Psoas muscle (tissue), 8 donors: ENCODE measurements around the gene ODC1. TPM values are rescaled to one million over a fixed set of nuclear protein-coding genes. Genes with fewer than 3 reads are reported as not detected.

Source experiments
- ATAC-seq, 4 donors: fragments of 200-7000 bp; cut with Tn5 transposase; one replicate each; pipeline ENCODE4 v1.9.1; 2020; ENCODE audit warnings: moderate library complexity in 3 of 4, mild to moderate bottlenecking in 2 of 4
- DNase-seq, 2 donors: peaks; one replicate each; pipeline ENCODE4 v3.0.0-alpha.2; 2020
- H3K27ac ChIP-seq: fragments of 200-600 bp; one replicate; pipeline ENCODE4 v1.8.0; 2022
- H3K27me3 ChIP-seq, 3 donors: fragments of 200-600 bp in 1 of 3; one replicate each; pipeline versions ENCODE4 v1.6.1 to v1.8.0; 2013 to 2022; ENCODE audit warnings: low read length in 2 of 3, mild to moderate bottlenecking in 2 of 3, moderate library complexity in 1 of 3; ENCODE audit not compliant: insufficient read depth in 3 of 3
- H3K36me3 ChIP-seq, 2 donors: fragments of 200-600 bp in 1 of 2; one replicate each; pipeline versions ENCODE4 v1.6.1 to v1.8.0; 2013 to 2022; ENCODE audit warnings: low read depth in 1 of 2, mild to moderate bottlenecking in 1 of 2, moderate library complexity in 1 of 2; ENCODE audit not compliant: insufficient read depth in 1 of 2
- H3K4me1 ChIP-seq: fragments of 200-600 bp; one replicate; pipeline ENCODE4 v1.8.0; 2022
- H3K4me3 ChIP-seq: fragments of 200-600 bp; one replicate; pipeline ENCODE4 v1.8.0; 2022; ENCODE audit warnings: mild to moderate bottlenecking
- H3K9me3 ChIP-seq: fragments of 200-600 bp; one replicate; pipeline ENCODE4 v1.8.0; 2022
- WGBS, 3 donors: extraction: QIAGEN DNeasy Blood & Tissue Kit; methylation state at CpG; one replicate each; pipeline versions ENCODE4 v1.1.6 to v1.1.7; 2013; 5-methylcytosine and 5-hydroxymethylcytosine counted together
- intact Hi-C, 2 donors: fragments of 100-400 bp; cut with DNase I; formaldehyde crosslinking; loops; one replicate each; pipeline versions ENCODE4 v1.11.0 to v1.14.2; 2022
- polyA plus RNA-seq, 3 donors: library from polyadenylated mRNA; stranded (reverse); fragments of 200-250 nt; gene quantifications; one replicate each; pipeline ENCODE4 v1.2.3, GENCODE V29; 2013
- total RNA-seq, 4 donors: library from RNA; stranded (reverse); fragmentation: NEBNext Ultra II Directional in 2 of 4; extraction: Animal tissue kit (Norgen Biotek cat#: 25700) in 2 of 4; gene quantifications; one replicate each; pipeline versions ENCODE4 v1.2.1 to v1.2.4, GENCODE V29; 2021 to 2023
- TF ChIP-seq, protein P1 (sequence below): fragments of 200-600 bp; IDR thresholded peaks from one replicate; pipeline ENCODE4 v1.8.0; 2022; ENCODE audit warnings: antibody characterized with exemption
- donor health status: healthy with polysubstance abuse.
- donor health status: DM: no; HTN: no; CAD: no; lungs with moderate emphysema.
- donor health status: Bipolar disorder and iron deficiency.
- donor health status: healthy.
- donor health status: DM: yes; HTN: yes; CAD: no.
- donor health status: DM: no; HTN: no; CAD: no.
- donor health status: DM: no; HTN: no; CAD: no.
- donor health status: DM: yes; HTN: yes; CAD: no.

The ODC1 gene
- total and polyA plus RNA-seq, 7 donors: 56.8 to 226 (median 106) TPM

DNA sequence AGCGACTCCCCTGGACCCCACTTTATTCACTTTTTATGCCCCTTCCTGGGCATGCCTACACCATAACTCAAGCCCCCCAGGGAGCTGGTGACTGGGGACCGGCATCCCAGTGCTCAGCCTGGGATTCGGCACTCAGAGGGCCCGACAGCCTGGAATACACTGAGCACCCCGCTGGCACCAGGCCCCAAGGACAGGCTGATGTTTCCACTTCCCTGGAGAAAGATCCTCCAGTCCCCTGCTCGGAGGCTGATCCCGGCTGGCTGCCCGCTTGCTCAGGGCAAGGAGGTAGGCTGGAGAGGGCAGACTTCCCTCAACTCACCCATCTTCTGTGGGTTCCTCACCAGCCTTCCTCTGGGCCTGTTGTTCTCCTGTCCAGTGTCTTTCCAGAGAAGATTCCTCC is 36.6 kb downstream of the ODC1 start:
- Histone ChIP-seq H3K4me3 (no peak overlapping the region), H3K27me3 (no peaks in the 10 kb centered on the region), H3K9me3 (no peaks in the 10 kb centered on the region), H3K4me1 (peaks cover 23% of the 10 kb centered on the region), H3K27ac (no peak overlapping the region), H3K36me3 (no peaks in the 10 kb centered on the region)
- DNase-seq (no peak), ATAC-seq (no peak)
- 74 to 85% (median 83%) methylated on average over 8 of the region's 8 CpGs for WGBS, 3 donors
- intact Hi-C loops: loop anchor here in 1 of 2 donors (5.0 kb wide), 1 partner anchor 269 kb away; no protein-coding TSS in a partner anchor
- TF ChIP-seq, protein P1, sequence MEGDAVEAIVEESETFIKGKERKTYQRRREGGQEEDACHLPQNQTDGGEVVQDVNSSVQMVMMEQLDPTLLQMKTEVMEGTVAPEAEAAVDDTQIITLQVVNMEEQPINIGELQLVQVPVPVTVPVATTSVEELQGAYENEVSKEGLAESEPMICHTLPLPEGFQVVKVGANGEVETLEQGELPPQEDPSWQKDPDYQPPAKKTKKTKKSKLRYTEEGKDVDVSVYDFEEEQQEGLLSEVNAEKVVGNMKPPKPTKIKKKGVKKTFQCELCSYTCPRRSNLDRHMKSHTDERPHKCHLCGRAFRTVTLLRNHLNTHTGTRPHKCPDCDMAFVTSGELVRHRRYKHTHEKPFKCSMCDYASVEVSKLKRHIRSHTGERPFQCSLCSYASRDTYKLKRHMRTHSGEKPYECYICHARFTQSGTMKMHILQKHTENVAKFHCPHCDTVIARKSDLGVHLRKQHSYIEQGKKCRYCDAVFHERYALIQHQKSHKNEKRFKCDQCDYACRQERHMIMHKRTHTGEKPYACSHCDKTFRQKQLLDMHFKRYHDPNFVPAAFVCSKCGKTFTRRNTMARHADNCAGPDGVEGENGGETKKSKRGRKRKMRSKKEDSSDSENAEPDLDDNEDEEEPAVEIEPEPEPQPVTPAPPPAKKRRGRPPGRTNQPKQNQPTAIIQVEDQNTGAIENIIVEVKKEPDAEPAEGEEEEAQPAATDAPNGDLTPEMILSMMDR: no peak

DNA sequence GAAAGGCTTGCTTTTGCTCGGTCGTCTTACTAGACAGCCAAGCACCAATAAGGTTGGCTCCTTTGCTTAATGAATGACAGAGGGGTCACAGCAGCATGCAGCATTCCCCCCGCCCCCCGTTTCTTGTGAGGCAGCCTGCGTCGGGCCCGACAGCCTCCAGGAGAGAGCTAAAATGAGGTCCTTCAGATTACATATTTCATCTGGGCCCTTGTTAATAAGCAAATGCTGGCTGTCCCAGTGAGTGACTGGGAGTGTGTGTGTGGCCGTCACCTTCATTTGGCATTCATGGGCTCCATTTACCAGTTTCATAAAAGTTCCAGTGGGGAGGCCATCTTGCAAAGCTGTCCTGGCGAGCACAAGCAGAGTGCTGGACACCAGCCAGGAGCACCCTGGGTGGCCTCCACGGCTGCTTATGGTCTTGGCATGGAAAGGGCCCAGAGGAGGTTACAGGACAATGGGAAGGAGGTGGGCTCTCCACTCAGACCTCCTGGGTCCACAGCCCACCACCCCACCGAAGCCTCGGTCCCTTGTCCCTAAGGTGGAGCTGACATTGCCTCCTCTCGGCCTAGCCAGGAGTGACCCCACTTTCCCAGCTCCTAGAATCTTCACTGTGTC is 37.2 kb downstream of the ODC1 start:
- ATAC-seq (no peak), DNase-seq (no peak)
- Histone ChIP-seq H3K36me3 (no peaks in the 10 kb centered on the region), H3K4me1 (peaks cover 29% of the 10 kb centered on the region), H3K27me3 (no peaks in the 10 kb centered on the region), H3K9me3 (no peaks in the 10 kb centered on the region), H3K4me3 (no peak overlapping the region), H3K27ac (no peak overlapping the region)
- TF ChIP-seq, protein P1: no peak
- intact Hi-C loops: loop anchor here in 1 of 2 donors (5.0 kb wide), 1 partner anchor 269 kb away; no protein-coding TSS in a partner anchor
- WGBS, 3 donors: 61 to 72% (median 64%) methylated on average over 13 of the region's 13 CpGs

DNA sequence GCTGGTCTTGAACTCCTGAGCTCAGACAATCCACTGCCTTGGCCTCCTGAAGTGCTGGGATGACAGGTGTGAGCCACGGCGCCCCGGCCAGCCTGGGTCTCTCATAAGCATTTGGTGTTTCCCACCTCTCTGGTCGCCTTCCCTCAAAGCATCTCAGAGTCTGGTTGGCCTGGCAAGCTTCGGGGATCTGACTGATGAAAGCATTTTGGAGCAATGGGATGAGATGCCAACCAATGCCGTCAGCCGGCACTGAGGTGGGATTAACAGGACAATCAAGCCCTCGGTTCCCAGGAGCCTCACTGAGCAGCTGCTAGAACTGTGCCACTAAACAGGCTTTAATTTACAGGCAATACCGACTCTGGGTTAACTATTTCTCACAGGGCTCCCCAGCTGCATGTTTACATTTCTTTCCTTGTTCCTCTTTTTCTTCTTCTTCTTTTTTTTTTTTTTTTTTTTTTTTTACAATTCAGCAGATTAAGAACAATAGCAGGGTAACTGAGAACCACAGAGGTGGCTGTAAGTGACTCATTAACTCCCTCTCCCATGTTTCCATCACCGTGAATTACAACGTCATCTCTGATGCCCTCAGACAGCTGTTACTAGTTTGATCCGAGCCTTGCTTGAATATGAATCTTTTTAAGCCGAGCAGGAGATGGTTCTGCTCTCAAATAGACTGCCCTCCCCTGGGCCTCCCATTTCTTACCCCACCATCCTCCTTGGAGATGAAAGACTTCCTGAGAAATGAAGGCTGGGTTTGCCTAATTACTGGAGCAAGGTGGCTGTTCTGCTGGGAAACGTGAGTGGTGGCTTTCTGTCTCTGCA is 37.9 kb downstream of the ODC1 start:
- H3K4me1 ChIP-seq: peaks cover 37% of the 10 kb centered on the region
- no peak overlapping the region for H3K27ac ChIP-seq
- no peaks in the 10 kb centered on the region for H3K9me3 ChIP-seq
- no peak for DNase-seq
- no peaks in the 10 kb centered on the region for H3K36me3 ChIP-seq
- TF ChIP-seq, protein P1: no peak
- H3K27me3 ChIP-seq: no peaks in the 10 kb centered on the region
- 42 to 57% (median 47%) methylated on average over 14 of the region's 14 CpGs for WGBS, 3 donors
- H3K4me3 ChIP-seq: no peak overlapping the region
- intact Hi-C loops: loop anchor here in 1 of 2 donors (5.0 kb wide), 1 partner anchor 268 kb away; no protein-coding TSS in a partner anchor
- no peak for ATAC-seq

DNA sequence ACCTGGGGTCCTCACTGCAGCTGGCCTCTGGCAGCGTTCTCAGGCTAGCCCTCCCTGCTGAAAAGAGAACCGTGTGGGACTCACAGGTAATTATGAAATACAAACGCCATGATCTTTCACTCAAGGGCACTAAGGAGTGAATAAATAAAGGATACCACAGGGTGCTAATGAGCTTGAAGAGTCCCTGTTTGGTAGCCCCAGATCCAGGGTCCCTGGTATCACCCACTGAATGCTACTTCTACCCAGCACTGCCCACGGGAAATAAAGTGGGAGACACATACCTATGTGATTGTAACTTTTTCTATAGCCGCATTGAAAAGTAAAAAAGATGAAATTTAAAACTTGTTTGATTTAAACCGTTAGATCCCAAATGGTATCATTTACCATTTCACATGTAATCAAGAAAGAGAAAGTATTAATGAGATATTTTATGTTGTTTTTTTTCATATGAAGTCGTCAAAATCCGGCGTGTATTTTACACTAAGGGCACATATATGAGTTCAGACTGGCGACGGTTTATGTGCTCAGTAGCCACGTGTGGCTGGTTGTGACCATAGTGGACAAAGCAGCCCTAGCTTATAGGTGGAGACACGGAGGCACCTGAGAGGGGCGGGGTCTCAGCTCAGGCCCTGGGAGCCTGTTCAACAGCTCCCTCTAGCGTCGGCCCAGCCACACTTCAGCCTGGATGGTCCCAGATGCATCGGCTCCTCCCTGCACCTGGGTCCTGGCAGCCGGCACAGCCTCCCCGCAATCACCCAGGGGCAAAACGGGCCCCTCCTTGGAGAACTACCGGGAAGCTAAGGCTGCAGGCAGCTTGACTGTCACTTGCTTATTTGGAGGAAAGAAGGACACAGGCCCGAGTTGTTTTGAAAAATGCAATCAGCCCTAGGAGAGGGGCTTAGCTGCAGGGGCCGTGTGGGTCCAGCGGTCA is 39.2 kb downstream of the ODC1 start:
- DNase-seq (peak; percentile 74 to 86), ATAC-seq (peak; percentile 49 to 66 (median 58))
- intact Hi-C loops: loop anchor here (1.0 to 5.0 kb wide), 3 partner anchors 267 to 287 kb away; partner anchors contain the start of gene RRM2 (in 1 of the 2)
- TF ChIP-seq, protein P1: peak; percentile 96
- H3K27me3 ChIP-seq: no peaks in the 10 kb centered on the region
- 31 to 36% (median 34%) methylated on average over 24 of the region's 24 CpGs for WGBS, 3 donors
- no peaks in the 10 kb centered on the region for H3K9me3 ChIP-seq
- H3K36me3 ChIP-seq: no peaks in the 10 kb centered on the region
- peak overlapping the region; percentile 14 for H3K27ac ChIP-seq
- H3K4me1 ChIP-seq: peaks cover 49% of the 10 kb centered on the region
- H3K4me3 ChIP-seq: no peak overlapping the region
